Endometrium (tissue), 2 donors: ENCODE data around the gene RPL27.

ENCODE experiments used
- FAIRE-seq: peaks from 2 replicates; lab custom pipeline; 2012; peaks lifted over from hg19 to GRCh38; lab: Jason Lieb, UNC
- donor health status: control.
- donor health status: control.

RPL27 gene

DNA sequence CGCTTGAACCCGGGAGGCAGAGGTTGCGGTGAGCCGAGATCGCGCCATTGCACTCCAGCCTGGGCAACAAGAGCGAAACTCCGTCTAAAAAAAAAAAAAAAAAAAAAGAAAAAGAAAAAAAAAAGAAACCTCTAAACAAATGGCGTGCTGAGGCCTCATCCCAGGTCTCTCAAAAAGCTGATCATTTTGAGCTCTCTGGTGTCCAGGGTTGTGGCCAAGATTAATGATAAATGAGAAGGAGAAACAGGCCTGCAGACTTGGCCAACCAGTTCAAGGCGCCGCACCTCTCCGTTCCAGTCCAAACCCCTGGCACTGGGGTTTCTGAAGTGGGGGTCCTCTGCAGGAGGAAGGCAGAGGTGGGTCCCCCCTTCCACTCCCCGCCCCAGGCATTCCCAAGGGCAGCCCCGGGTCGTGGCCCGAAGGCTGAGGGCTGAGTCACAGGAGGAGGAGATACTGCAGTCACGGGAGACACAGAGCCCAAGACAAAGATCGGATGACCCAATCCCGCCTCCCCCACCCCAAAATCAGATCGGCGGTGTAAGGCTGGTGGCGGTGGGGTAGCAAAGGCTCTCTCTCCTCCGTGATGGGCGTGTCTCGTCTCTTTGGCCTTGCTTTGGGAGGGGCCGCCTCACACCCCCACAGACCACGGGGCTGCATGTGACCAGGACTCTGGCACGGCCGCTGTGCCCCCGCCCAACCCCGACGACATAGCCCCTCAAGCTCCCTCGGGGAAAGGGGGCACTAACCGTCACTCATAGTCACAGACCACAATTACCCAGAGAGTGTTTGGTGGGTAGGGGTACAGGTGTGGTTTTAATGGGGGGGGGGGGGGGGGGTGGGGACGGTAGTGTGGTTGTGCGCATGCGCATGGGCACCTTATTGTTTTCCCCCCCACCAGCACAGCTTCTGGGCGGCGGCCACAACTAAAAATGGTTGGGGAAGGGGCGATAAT is 22.8 kb downstream of the RPL27 start:
- no peak for FAIRE-seq

DNA sequence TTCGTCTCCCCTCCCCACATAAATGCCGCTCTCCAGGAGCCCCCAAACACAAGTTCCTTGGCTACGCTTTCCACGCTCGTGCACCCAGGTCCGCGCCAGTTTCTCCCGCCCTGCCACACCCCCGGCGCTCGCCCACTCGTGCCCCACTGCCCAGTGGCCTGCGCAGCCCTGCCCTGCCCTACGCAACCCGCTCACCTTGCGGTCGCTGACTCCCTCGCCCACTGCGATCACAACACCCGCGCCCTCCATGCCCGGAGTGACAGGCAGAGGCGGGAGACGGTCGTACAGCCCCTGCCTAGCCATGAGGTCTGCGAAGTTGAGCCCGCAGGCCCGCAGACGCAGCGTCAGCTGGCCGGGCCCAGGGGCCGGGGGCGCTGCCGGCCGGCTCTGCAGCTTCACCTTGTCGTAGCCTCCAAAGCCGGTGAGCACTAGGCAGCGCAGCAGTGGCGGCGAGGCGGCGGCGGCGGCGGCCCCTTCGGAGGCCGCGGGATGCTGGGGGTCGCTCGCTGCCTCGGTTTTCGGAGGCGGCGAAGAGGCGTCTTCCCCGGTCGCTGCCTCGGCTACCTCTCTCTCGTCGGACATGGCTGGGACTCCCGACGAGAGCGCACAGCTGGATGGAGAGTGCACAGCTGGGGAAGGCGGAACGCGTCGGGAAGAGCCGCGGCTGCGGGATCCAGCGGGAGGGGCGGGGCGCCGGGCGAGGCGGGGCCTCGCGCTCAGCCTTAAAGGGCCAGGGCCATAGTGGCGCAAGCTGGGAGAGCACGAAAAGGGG is 23.7 kb downstream of the RPL27 start, which contains the start of gene VAT1:
TSS of gene VAT1 (minus strand) at position 645 of the 772 bp plus-strand sequence. CDS start at position 582, 63 bp downstream.
- FAIRE-seq = no peak

DNA sequence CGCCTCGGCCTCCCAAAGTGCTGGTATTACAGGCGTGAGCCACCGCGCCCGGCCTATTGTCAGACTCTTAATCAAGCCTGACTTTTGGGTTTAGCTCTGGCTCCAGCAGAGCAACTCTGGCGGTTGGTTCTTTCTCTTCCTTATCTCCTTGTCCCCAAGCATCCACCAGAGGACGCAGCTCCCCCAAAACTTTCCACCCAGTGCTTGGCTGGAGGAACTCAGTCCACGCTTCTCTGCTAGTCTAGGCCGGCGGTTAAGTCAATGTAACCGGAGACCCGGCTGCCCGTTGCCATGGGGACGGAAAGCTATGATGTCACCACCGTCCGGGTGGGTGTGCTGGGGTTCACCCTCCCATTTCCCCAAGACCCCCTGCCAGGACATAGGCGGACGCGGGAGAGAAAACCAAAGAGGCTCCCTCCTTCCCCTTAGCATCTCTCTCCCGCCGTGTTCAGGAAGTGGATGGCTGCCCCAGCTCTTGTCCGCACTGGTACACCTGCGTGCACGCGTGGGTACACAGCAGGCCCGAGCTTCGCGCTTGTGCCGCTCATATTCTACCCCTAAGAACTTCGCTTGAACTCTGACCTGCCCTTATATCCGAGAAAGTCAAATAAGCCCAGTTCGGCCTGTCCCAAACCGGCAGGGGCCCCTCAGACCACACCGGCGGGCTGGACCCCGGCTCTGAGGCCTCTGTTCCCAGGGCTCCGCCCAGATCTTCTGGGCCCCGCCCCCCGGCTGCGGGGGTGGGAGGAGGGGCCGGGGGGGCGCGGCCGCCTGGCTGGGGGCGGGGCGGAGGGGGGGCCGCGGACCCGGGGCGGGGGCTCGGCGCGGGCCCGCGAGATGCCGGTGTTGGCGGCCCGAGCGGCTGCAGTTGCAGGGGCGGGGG is 26.4 kb downstream of the RPL27 start, which contains the start of gene RND2:
TSS of gene RND2 (plus strand) at position 825 of the 883 bp plus-strand sequence. CDS start 117 bp downstream, outside the sequence.
- no peak for FAIRE-seq

DNA sequence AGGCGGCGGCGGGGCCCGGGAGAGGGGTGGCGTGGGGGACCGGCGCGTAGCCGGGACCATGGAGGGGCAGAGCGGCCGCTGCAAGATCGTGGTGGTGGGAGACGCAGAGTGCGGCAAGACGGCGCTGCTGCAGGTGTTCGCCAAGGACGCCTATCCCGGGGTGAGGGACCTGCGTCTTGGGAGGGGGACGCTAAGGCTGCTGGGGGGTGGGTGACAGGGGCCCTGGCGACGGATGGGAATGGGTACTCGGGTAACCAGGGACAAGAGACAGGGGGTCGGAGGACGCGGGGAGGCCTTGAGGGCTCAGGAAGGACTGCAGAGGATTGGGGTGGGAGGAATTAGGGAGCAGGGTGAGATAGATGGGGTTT is 27.1 kb downstream of the RPL27 start:
- FAIRE-seq = no peak

DNA sequence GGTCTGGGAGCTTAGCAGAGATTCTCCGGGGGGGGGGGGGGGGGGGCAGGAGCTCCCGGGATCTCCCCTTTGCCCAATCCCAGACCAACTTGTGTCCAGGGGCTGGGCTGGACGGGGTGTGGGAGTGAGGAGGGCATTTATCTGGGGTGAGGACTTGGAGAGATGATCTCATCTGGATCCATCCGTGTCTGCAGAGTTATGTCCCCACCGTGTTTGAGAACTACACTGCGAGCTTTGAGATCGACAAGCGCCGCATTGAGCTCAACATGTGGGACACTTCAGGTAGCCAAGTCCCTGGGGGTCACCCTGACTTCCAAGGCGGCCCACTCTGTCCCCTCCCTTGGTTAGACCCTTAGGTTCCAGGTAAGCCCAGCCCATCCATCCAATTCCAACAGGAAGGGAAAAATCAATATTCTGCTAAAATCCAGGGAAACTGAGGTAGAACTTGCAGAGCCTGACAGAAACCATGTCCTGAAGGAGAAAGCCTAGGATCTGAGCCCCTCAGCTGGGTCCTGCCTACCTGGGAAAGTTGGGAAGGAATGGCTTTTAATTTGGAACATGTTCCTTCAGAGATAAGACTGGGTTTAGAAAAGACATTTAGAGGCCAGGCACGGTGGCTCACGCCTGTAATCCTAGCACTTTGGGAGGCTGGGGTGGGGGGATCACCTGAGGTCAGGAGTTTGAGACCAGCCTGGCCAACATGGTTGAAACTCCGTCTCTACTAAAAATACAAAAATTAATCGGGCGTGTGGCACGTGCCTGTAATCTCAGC is 27.7 kb downstream of the RPL27 start:
- FAIRE-seq = no peak

DNA sequence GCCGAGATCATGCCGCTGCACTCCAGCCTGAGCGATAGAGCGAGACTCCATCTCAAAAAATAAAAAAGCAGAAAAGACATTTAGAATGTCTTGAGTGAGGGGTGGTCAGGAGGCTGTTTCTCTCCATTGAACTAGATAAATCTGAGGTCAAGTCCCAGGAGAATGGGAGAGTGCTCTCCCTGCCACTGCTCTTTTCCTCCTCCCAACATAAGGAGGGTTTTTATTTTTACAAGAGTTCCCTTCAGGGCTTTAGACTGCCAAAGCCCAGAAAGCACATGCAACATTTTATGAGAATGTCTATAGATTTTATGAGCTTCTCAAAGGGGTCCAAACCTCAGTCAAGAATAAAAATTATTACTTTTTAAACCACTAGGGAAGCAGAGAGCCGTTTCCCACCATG is 28.4 kb downstream of the RPL27 start:
- FAIRE-seq = no peak

DNA sequence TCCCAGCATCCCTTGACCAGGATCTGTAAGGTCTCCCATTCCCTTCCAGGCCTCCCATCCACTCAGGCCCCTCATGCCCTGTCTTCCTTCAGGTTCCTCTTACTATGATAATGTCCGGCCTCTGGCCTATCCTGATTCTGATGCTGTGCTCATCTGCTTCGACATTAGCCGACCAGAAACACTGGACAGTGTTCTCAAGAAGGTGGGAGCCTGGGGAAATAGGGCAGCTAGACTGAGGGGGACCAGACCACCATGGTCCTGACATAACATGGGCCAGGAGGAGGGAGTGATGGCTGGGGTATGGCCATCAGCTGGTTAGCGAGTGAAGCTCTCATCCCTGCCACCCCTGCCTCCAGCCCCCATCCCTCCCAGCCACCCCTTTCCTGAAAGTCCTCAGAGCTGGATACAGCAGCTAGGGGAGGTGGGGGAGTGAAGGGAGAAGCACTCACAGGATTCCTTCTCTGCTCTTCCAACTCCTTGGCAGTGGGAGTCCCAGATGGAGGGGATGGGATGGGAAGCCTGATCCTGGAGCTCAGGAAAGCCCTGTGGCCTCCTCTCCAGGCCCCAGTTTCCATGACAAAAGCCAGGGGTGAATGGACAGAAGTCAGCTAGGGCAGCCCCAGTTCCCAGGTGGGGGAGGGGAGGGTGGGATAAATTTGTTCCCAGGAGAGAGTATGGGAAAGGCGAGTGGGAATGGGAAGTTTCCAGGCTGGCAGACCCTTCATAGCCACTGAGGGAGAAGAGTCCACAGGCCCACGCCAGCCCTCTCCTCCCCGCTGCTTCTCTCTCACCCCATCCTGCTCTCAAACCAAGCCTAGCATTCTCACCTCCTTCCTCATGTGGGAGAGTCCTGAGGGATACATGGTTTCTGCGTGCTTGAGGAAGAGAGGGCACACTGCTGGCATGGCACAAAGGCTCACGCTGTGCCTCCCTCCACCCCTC is 29.1 kb downstream of the RPL27 start:
- FAIRE-seq = no peak

DNA sequence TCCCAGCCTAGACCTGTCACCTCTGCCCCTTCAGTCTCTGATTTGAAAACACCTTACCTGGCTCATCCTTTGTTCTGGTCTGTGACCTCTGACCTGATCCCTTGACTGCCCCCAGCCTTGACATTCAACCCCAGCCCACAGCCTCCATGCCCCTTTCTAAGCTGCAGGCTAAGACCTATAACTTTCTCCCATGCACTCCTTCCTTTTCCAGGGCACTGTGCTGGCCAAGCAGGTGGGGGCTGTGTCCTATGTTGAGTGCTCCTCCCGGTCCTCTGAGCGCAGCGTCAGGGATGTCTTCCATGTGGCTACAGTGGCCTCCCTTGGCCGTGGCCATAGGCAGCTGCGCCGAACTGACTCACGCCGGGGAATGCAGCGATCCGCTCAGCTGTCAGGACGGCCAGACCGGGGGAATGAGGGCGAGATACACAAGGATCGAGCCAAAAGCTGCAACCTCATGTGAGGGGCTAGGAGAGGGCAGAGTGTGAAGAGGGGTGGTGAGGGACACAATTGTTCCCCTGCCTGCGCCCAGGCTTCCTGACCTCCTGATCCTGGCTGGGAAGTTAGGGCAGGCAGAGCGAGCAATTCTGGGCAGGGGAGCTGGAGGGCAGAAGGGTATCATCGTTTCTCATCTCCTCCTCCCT is 30.1 kb downstream of the RPL27 start:
- FAIRE-seq = no peak

DNA sequence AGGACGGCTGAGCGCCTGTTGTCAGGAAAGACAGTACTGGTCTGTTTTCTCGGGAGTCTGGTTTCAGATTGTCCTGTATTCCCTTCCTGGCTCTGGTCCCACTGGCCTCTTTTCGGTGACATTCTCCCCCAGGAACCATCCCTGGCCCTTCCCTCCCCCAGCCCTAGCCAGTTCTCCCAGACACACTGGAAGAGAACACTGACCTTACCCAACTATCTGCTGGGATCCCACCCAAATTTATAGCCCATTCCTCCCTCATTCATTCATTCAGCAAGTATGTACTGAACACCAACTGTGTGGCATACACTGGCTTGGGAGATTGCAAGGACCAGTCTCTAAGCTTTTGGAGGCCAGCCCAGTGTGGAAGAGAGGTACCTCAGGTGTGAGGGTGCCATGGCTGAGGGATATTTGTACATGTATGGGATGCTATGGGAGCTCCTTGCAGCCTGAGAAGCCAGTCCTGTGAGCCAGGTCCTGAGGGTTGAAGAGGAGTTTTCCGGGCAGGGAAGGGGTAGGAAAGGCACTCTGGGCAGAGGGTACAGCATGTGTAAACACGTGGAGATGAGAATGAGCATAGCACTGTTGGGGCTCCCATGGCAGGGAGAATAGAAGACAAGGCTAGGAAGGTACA is 32.0 kb downstream of the RPL27 start:
- no peak for FAIRE-seq

DNA sequence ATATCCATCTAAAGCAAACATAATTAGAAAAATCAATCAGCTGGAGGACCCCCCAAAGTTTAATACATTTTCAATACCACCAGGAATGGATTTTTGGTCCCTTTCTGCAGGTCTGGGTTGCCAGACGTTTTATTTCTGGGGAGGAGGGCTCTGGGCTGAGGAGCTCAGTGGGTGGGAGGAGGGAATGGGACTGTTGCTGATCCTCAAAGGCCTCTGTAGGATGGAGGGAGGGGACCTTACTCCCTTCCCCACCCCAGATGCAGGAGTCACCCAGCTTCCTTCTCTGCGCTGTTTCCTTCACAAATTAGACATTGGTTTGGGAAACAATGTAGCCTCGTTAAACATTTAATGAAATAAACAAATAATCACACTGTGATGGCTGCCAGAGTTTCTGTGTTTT is 33.4 kb downstream of the RPL27 start:
- FAIRE-seq = no peak

DNA sequence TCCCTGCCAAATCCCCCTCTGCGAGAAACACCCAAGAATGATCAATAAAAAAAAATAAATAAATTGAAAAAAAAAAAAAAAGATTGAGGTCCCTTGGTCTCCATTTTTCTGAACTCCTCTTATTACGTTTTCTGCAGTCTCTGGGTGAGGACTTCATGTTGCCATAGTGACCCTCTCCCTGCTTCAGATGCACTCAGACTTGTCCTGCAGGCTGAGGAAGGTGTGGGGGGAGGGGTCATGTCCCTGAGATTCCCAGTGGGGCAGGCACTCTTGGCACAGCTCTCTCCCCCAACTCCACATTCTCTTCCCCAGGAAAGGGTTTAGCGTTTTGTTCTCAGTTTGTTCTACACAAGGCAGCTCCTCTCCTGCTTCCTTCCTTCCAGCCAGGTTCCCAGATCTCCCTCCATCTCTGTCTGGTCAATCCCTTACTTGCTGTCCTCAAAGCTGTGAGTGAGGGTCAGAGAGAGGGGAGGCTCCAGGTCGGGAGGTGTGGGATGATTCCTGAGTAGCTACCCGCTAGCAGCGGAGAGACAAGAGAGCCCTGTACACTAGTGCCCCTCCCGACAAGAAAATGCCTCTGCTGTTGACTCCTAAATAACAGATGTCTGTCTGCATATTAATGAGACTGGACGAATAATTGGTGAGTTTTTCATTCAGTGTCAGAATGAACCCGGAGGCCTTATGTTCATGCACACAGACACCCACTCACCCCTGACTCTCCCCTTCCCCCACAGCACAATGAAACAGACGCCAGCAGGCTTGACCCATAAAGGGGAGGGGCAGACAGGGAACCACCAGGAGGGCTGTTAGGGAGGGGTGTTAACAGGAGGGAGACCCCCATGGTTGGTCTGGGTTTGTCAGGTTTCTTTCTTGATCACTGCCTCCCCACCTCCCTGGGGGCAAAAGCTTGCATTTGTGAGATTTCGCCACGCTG is 36.0 kb downstream of the RPL27 start:
- no peak for FAIRE-seq

DNA sequence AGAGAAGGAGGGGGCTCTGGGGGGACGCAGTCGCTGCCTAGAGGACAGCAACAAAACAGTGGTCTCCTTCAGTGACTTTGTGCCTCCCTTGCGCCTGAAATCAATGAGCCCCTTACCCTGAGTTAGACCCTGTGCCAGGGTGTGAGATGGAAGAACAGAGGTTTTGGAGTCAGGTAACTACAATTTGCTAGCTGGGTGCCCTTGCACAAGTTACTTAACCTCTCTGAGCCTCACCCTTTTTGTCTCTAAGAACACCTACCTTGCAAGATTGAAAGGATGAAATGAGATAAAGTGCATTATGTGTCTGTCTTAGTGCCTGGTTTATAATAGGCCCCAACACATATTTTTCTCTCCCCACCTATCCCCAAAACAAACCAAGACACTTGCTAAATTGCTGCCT is 36.7 kb downstream of the RPL27 start:
- no peak for FAIRE-seq

DNA sequence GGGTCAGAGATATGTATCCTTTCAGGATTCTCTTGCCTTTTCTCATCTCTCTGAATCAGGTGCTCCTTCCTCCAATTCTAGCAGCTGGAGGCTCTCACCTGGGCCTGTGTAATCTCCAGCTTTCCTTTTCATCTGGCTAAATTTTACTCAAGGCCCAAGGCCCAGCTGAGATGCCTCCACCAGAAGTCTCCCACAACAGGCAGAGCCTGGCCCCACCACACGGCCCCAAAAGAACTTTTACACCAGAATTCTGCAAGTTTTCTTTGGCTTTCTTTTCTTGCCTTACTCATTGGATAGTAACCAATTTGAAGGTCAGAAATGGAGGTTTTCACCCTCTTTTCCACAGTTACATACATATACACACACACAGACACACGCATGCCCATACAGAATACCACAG is 41.4 kb downstream of the RPL27 start:
- no peak for FAIRE-seq

DNA sequence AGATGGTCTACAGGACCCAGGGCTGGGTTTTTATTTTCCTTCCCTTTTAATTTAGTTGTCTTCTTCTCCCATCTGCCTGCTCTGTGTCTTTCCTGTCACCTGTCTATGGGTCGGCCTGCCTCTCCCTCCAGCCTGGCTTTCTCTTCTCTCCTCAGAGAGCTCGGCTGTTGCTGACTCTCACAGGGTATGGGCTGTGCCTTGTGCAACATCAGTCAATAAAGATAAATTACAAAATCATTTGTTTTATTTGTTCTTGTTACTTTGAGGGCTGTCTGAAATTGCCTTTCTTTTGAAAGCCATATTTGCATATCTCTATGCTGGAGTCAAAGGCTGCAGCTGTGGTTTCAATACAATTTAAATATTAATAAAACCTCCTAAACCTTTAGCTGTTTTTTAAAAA is 42.4 kb downstream of the RPL27 start:
- no peak for FAIRE-seq

DNA sequence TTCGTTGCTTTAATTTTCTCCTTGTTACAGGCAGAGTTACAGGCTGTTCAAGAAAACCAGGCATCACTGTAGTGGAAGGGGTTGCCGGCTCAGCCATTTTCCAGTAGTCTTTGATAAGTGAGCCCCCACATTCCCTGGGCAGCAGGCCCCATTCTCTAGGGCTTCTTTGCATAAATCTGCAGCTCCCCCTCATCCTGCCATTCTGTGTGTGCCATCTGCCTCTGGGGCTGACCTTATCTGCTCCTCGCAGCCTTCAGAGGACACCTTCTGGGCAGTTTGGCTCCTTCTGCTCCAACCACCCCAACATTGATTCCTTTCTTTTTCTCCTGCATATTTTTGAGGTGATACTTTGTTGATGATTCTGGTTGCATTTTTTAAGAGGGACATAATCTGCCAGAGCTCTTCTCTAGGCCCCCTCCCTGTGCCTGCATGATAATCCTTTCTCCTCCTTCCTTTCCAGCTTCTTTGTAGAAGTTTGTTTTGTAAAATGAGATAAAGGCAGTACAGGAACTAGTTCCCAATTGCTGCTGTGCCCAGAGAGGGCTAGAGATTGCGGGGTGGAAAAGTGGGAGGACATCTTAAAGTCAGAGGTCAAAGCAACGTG is 43.9 kb downstream of the RPL27 start:
- no peak for FAIRE-seq

DNA sequence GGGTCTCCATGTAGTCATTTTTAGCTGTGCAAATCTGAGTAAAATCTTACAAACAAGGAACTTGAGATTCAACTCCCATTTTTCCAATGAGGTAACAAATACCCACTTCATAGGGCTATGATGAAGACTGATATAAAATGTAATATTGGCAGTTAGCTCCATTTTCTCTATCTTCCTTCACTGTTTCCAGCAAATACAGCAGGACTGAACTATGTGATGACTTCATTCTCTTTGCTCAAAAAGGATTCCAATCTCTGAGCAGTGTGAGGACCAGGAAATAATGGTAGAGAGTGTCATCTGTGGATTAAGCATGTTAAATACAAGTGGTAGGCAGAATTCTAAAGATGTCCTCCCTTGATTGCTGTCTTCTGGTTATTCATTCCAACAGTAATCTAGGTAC is 45.1 kb downstream of the RPL27 start:
- FAIRE-seq = no peak

DNA sequence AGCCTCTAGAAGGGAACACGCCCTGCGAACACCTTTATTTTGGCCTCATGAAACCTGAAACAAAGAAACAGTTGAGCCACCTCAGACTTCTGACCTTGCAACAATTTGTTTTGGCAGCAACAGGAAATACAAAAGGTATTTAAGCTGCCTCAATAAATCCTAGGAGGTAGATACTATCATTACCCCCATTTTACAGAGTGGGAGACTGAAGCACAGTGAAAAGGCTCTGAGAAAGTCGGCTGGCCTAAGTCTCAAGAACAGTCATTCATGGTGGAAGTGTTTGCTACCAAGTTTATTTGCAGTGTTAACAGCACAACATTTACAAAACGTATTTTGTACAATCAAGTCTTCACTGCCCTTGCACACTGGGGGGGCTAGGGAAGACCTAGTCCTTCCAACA is 45.8 kb downstream of the RPL27 start:
- no peak for FAIRE-seq

DNA sequence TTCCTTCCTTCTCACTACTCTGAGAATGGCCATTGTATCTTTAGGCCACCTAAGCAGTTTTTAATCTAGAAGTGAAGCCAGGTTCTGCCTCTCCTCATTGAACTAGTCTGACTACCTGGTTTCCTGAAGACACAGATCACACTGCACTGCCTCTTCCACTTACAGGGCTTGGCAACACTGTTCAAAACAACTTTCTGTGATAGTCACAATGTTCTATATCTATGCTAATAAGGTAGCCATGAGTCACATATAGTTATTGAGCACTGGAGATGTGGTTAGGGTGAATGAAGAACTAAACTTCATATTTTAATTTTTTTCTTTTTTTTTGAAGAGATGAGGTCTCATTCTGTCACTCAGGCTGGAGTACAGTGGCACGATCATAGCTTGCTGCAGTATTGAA is 53.8 kb downstream of the RPL27 start:
- no peak for FAIRE-seq
